HEK293T (cell line): Measurements from ENCODE around the gene ANKS1B.

Source experiments
- CTCF ChIA-PET: fragments of 350-600 bp; formaldehyde crosslinking; extraction: SDS; loops from one replicate; lab custom pipeline; 2021; ENCODE audit warnings: antibody characterized with exemption, inconsistent platforms; lab: Yijun Ruan, JAX
- POLR2A ChIA-PET: fragments of 350-600 bp; formaldehyde crosslinking; extraction: SDS; loops from one replicate; lab custom pipeline; 2020; ENCODE audit warnings: antibody characterized with exemption, inconsistent platforms; lab: Yijun Ruan, JAX
- DNase-seq: peaks from one replicate; pipeline ENCODE4 v3.0.0; 2012; ENCODE audit warnings: mixed read lengths; ENCODE audit errors: extremely low spot score
- ARNT ChIP-seq: fragments of 450-650 bp; IDR thresholded peaks from 2 replicates; pipeline ENCODE4 v1.6.1; 2017; ENCODE audit warnings: mild to moderate bottlenecking
- BHLHE40 ChIP-seq: fragments of 450-650 bp; IDR thresholded peaks from 2 replicates; pipeline ENCODE4 v1.6.1; 2016; ENCODE audit warnings: mild to moderate bottlenecking, moderate library complexity, borderline replicate concordance
- CTBP1 ChIP-seq: fragments of 450-650 bp; IDR thresholded peaks from 2 replicates; pipeline ENCODE4 v1.6.1; 2016; ENCODE audit warnings: borderline replicate concordance
- ELF4 ChIP-seq: fragments of 450-650 bp; IDR thresholded peaks from 2 replicates; pipeline ENCODE4 v1.6.1; 2017; ENCODE audit warnings: antibody characterized with exemption
- FOXA1 ChIP-seq: fragments of 450-650 bp; IDR thresholded peaks from 2 replicates; pipeline ENCODE4 v1.6.1; 2016; ENCODE audit warnings: mild to moderate bottlenecking
- FOXK2 ChIP-seq: fragments of 450-650 bp; IDR thresholded peaks from 2 replicates; pipeline ENCODE4 v1.6.1; 2016; ENCODE audit warnings: mild to moderate bottlenecking
- FOXM1 ChIP-seq: fragments of 450-650 bp; IDR thresholded peaks from 2 replicates; pipeline ENCODE4 v1.6.1; 2017; ENCODE audit warnings: mild to moderate bottlenecking, borderline replicate concordance
- HDGF ChIP-seq: fragments of 450-650 bp; IDR thresholded peaks from 2 replicates; pipeline ENCODE4 v1.6.1; 2017; ENCODE audit warnings: antibody characterized with exemption, borderline replicate concordance
- L3MBTL2 ChIP-seq: fragments of 450-650 bp; conservative IDR thresholded peaks from 2 replicates; pipeline ENCODE4 v1.6.1; 2016; ENCODE audit warnings: mild to moderate bottlenecking
- LEF1 ChIP-seq: fragments of 450-650 bp; IDR thresholded peaks from 2 replicates; pipeline ENCODE4 v1.6.1; 2017; ENCODE audit warnings: mild to moderate bottlenecking, borderline replicate concordance
- NFRKB ChIP-seq: fragments of 450-650 bp; IDR thresholded peaks from 2 replicates; pipeline ENCODE4 v1.6.1; 2016; ENCODE audit warnings: mild to moderate bottlenecking, moderate library complexity
- PKNOX1 ChIP-seq: fragments of 450-650 bp; IDR thresholded peaks from 2 replicates; pipeline ENCODE4 v1.6.1; 2016
- SP1 ChIP-seq: fragments of 450-650 bp; IDR thresholded peaks from 2 replicates; pipeline ENCODE4 v1.6.1; 2017
- SUZ12 ChIP-seq: fragments of 450-650 bp; IDR thresholded peaks from 2 replicates; pipeline ENCODE4 v1.6.1; 2016; ENCODE audit warnings: mild to moderate bottlenecking
- TARDBP ChIP-seq: fragments of 450-650 bp; IDR thresholded peaks from 2 replicates; pipeline ENCODE4 v1.6.1; 2016
- ZNF384 ChIP-seq: fragments of 450-650 bp; IDR thresholded peaks from 2 replicates; pipeline ENCODE4 v1.6.1; 2016

ANKS1B gene

GRCh38 chr12:99966429-99966828, 18.3 kb downstream of the ANKS1B start:
- DNase-seq = no peak
- no peak for TF ChIP-seq ZNF384
- TF ChIP-seq FOXA1 = no peak
- no peak for TF ChIP-seq FOXM1
- no peak for TF ChIP-seq BHLHE40
- TF ChIP-seq FOXK2 = no peak
- TF ChIP-seq HDGF = no peak
- no peak for TF ChIP-seq CTBP1
- TF ChIP-seq LEF1 = no peak
- TF ChIP-seq PKNOX1 = no peak
- TF ChIP-seq SP1 = no peak
- no peak for TF ChIP-seq L3MBTL2
- TF ChIP-seq ARNT = no peak
- no peak for TF ChIP-seq TARDBP
- no peak for TF ChIP-seq NFRKB
- TF ChIP-seq ELF4 = no peak
- no peak for TF ChIP-seq SUZ12
- ChIA-PET CTCF (no interaction called here), POLR2A (no interaction called here)

GRCh38 chr12:99960311-99960710, 24.4 kb downstream of the ANKS1B start:
- no peak for TF ChIP-seq ZNF384
- TF ChIP-seq CTBP1 = no peak
- no peak for TF ChIP-seq BHLHE40
- TF ChIP-seq FOXM1 = no peak
- TF ChIP-seq ELF4 = no peak
- TF ChIP-seq SP1 = no peak
- TF ChIP-seq ARNT = no peak
- no peak for TF ChIP-seq HDGF
- TF ChIP-seq PKNOX1 = no peak
- TF ChIP-seq SUZ12 = no peak
- no peak for TF ChIP-seq FOXA1
- no peak for TF ChIP-seq L3MBTL2
- no peak for TF ChIP-seq TARDBP
- no peak for TF ChIP-seq NFRKB
- TF ChIP-seq LEF1 = no peak
- TF ChIP-seq FOXK2 = no peak
- DNase-seq = no peak
- ChIA-PET POLR2A (no interaction called here), CTCF (no interaction called here)

GRCh38 chr12:99959549-99960170, 25.1 kb downstream of the ANKS1B start:
- ChIA-PET POLR2A (no interaction called here), CTCF (interaction anchor here (0.7 kb wide), 1 partner anchor 50 kb away, joined by 3 read pairs; no protein-coding TSS in a partner anchor)
- TF ChIP-seq NFRKB = no peak
- no peak for DNase-seq

DNA sequence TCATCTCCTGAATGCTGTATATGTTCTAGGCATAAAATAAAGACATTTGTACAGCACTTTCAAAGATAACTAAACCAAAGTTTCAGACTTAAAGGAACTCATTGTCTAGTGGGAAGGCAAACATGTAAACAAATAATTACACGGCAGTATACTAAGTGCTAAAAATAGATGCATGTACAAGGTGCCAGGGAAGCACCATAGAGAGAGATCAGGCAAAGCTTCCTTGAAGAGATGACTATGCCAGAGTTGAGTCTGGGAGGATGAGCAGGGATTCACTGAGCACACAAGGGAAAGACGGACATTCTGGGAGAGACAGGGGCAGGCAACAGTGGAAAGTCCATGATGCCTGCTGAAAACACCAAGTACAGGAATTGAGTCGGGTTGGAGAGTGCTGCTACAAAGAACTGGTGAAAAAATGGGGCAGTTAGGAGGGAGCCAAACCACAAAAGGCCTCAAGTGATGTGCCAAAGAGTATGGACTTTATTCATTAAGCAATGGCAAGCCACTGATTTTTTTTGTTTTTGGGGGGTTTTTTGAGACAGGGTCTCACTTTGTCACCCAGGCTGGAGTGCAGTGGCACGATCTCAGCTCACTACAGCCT, 26.8 kb downstream of the ANKS1B start:
- ChIA-PET CTCF (no interaction called here), POLR2A (no interaction called here)

DNA sequence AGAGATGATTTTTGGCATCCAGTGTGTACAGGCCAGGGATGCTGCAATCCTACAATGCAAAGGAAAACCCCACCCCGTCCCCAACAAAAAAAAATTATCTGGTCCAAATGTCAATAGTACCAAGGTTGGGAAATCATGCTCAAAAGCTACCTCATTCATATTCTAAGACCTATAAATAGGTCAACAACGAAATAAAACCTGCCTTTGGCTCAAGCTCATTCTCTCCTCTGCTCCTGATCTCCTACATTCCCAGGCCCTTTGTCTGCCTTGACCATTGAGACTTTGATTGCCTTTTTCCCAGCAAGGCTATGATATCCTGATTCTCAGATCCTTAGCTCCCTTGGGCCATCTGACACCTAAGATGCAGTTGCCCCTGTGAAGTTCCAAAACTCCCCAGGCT, 30.0 kb downstream of the ANKS1B start:
- POLR2A ChIA-PET = no interaction called here
- CTCF ChIA-PET = no interaction called here
- TF ChIP-seq CTBP1 = no peak
- no peak for TF ChIP-seq SUZ12
- DNase-seq = no peak

More for the DNA sequence above, 26.8 kb downstream of the ANKS1B start:
- TF ChIP-seq FOXM1 = no peak
- no peak for DNase-seq

DNA sequence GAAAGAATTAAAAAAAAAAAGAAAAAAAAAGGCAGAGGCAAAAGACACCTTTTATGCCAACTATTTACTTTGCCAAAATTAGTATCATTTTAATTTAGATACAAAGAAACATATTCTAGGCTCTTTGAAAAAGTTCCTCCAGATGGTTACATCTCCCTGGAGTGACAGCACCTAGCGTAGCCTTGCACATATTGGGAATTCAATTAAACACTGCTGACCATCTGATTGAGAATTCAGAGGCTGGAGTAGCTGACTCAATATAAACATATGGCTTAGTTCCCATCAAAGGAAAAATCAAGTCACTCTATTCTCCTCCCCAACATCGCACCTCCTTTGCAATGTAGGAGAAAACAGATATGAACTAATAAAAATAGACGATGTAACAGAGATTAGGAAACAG, 36.4 kb downstream of the ANKS1B start:
- TF ChIP-seq ELF4 (no peak), LEF1 (no peak), FOXM1 (no peak), PKNOX1 (no peak), TARDBP (no peak), HDGF (no peak), FOXK2 (no peak), FOXA1 (no peak), SP1 (no peak), ARNT (no peak), BHLHE40 (no peak), NFRKB (no peak), L3MBTL2 (no peak)
- CTCF ChIA-PET = no interaction called here

DNA sequence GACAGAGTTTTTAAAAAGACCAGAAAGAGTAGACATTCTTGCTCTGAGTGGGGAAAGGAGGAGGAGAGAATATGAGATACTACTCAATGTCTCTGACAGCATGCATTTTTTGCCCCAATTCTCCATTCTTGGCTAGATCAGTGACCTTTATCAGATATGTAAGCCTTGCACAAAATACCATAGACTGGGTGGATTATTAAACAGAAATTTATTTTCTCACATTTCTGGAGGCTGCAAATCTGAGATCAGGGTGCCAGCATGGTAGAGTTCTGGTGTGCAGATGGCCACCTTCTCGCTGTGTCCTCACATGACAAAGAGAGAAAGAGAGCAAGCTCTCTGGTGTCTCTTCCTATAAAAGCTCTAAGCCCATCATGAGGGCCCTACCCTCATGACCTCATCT, 38.6 kb downstream of the ANKS1B start:
- DNase-seq = no peak
- TF ChIP-seq FOXK2 (no peak), ARNT (no peak), SP1 (no peak), TARDBP (no peak), LEF1 (no peak), PKNOX1 (no peak), FOXA1 (no peak), CTBP1 (no peak), SUZ12 (no peak), FOXM1 (no peak), ELF4 (no peak), ZNF384 (no peak), HDGF (no peak)
- ChIA-PET POLR2A (no interaction called here), CTCF (no interaction called here)

More for the DNA sequence above, 36.4 kb downstream of the ANKS1B start:
- DNase-seq = no peak
- POLR2A ChIA-PET = no interaction called here
